SU-DHL-6 (cell line): ENCODE measurements around the gene GPR78.

Experiments used
- H2AFZ ChIP-seq: fragments of 200-600 bp; sonication (generic); 2 replicates; pipeline ENCODE4 v1.6.1; 2014; ENCODE audit warnings: low read depth, mild to moderate bottlenecking, moderate library complexity, mixed read lengths, antibody characterized with exemption, low read length; ENCODE audit not compliant: severe bottlenecking
- H3F3A ChIP-seq: fragments of 200-600 bp; shearing (Covaris generic); 2 replicates; pipeline ENCODE4 v1.6.0; 2016; ENCODE audit warnings: antibody characterized with exemption, mild to moderate bottlenecking; ENCODE audit not compliant: insufficient read depth
- H3K27ac ChIP-seq: fragments of 200-600 bp; sonication (generic); 2 replicates; pipeline ENCODE4 v1.5.1; 2016; ENCODE audit warnings: low read depth, mild to moderate bottlenecking, low read length, moderate library complexity, mixed read lengths
- H3K27me3 ChIP-seq: fragments of 200-600 bp; sonication (generic), shearing (Covaris generic); 2 replicates; pipeline ENCODE4 v1.6.0; 2014; ENCODE audit warnings: mild to moderate bottlenecking, low read length
- H3K36me3 ChIP-seq: fragments of 200-600 bp; sonication (generic); 2 replicates; pipeline ENCODE4 v1.6.1; 2014; ENCODE audit warnings: mild to moderate bottlenecking, low read length, mixed read lengths
- H3K4me2 ChIP-seq: fragments of 300-600, 200-600 bp; shearing (Covaris generic), sonication (generic); 2 replicates; pipeline ENCODE4 v1.6.0; 2014; ENCODE audit warnings: low read length, low read depth, mild to moderate bottlenecking; ENCODE audit not compliant: poor library complexity, severe bottlenecking
- H3K4me3 ChIP-seq: fragments of 200-600 bp; sonication (generic); 2 replicates; pipeline ENCODE4 v1.5.1; 2014; ENCODE audit warnings: antibody characterized with exemption, low read length, mild to moderate bottlenecking, mixed read lengths; ENCODE audit not compliant: insufficient read depth, poor library complexity, severe bottlenecking
- H3K79me2 ChIP-seq: fragments of 200-600 bp; sonication (generic); 2 replicates; pipeline ENCODE4 v1.6.1; 2014; ENCODE audit warnings: mild to moderate bottlenecking, low read length, moderate library complexity; ENCODE audit not compliant: insufficient read depth
- H3K9ac ChIP-seq: fragments of 200-600 bp; sonication (generic); 2 replicates; pipeline ENCODE4 v1.7.0; 2014; ENCODE audit warnings: mild to moderate bottlenecking, low read length
- H3K9me2 ChIP-seq: fragments of 200-600 bp; sonication (generic); replicated peaks from 2 replicates; pipeline ENCODE4 v1.6.1; 2014; ENCODE audit warnings: low read length; ENCODE audit not compliant: insufficient read depth
- H3K9me3 ChIP-seq: fragments of 200-600 bp; sonication (generic); 2 replicates; pipeline ENCODE4 v1.6.1; 2014; ENCODE audit warnings: low read length, mixed read lengths; ENCODE audit not compliant: insufficient read depth
- H4K20me1 ChIP-seq: fragments of 200-600 bp; sonication (generic); 2 replicates; pipeline ENCODE4 v1.6.1; 2014; ENCODE audit warnings: low read depth, mild to moderate bottlenecking, antibody characterized with exemption, low read length, moderate library complexity, mixed read lengths
- CTCF ChIP-seq: fragments of 200-600 bp; sonication (generic); IDR thresholded peaks from one replicate; pipeline ENCODE4 v1.5.1; 2017; ENCODE audit warnings: antibody characterized with exemption, mild to moderate bottlenecking, low read length, moderate library complexity; ENCODE audit not compliant: insufficient read depth, poor library complexity, severe bottlenecking
- EZH2phosphoT487 ChIP-seq: fragments of 200-600 bp; sonication (generic), shearing (Covaris generic); conservative IDR thresholded peaks from 2 replicates; pipeline ENCODE4 v1.6.1; 2018; ENCODE audit warnings: mild to moderate bottlenecking, antibody characterized with exemption, low read length, moderate library complexity, mixed read lengths

GPR78 gene

GRCh38 chr4:8591626-8592365, 11.6 kb downstream of the GPR78 start:
- Histone ChIP-seq H3K9ac (no peak overlapping the region), H4K20me1 (no peaks in the 10 kb centered on the region), H3F3A (no peaks in the 10 kb centered on the region), H3K4me3 (no peak overlapping the region), H3K9me2 (no peaks in the 10 kb centered on the region), H3K9me3 (no peaks in the 10 kb centered on the region), H3K27ac (no peak overlapping the region), H2AFZ (no peak overlapping the region), H3K4me2 (no peak overlapping the region), H3K27me3 (no peaks in the 10 kb centered on the region), H3K79me2 (no peaks in the 10 kb centered on the region), H3K36me3 (no peaks in the 10 kb centered on the region)
- no peak for TF ChIP-seq CTCF
- no peak for TF ChIP-seq EZH2phosphoT487

DNA sequence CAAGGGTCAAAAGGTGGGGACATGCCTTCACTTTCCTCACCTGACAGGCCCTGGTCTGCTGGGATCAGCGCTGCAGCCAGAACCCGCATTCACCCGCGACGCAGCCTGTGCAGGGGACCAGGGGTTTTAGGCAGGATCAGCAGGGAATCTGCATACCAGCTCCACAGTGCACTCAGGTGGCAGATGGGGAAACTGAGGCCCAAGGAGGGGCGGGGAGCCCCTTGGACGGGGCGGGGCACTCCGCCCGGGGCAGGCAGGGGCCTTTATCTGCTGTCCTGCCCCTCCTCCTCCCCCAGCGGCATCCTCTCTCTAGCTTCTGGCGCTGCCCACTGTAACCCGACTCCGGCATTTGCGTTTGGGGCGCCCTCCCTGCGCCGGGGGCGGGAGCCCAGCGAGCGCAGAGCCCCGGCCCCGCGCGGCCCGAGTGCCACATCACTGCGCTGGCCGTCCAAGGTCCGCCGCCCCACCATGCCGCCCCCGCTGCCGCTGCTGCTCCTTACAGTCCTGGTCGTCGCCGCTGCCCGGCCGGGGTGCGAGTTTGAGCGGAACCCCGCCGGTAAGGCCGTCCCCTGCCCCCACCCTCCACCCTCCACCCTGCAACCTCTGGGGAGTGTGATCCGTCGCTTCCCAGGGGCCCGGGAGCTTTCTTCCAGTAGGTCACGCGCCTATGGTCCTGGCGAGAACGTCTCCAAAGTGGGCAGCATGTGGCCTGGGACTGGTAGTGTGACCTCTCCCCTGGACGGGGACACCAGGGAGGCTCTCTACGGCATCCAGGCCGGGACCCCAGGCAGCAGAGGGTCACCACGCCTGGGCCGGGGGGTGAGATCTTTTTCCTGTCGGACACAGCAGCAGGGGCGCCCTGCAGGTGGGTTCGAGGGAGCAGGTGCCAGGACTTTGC, 12.4 kb downstream of the GPR78 start, which contains the start of gene CPZ:
Gene CPZ, plus strand, starts transcription at position 400 of the 898 bp plus-strand sequence. Its CDS starts 69 bp downstream, at position 469.
- TF ChIP-seq CTCF (no peak), EZH2phosphoT487 (no peak)
- Histone ChIP-seq H2AFZ (no peak within 1 kb of the TSS), H3K4me2 (no peak within 1 kb of the TSS), H4K20me1 (no peaks in the 10 kb centered on the region), H3K9ac (no peak within 1 kb of the TSS), H3K27me3 (no peaks in the 10 kb centered on the region), H3K27ac (no peak within 1 kb of the TSS), H3K36me3 (no peaks in the 10 kb centered on the region), H3K79me2 (no peaks in the 10 kb centered on the region), H3K9me2 (no peaks in the 10 kb centered on the region), H3F3A (no peaks in the 10 kb centered on the region), H3K4me3 (no peak within 1 kb of the TSS), H3K9me3 (no peaks in the 10 kb centered on the region)

DNA sequence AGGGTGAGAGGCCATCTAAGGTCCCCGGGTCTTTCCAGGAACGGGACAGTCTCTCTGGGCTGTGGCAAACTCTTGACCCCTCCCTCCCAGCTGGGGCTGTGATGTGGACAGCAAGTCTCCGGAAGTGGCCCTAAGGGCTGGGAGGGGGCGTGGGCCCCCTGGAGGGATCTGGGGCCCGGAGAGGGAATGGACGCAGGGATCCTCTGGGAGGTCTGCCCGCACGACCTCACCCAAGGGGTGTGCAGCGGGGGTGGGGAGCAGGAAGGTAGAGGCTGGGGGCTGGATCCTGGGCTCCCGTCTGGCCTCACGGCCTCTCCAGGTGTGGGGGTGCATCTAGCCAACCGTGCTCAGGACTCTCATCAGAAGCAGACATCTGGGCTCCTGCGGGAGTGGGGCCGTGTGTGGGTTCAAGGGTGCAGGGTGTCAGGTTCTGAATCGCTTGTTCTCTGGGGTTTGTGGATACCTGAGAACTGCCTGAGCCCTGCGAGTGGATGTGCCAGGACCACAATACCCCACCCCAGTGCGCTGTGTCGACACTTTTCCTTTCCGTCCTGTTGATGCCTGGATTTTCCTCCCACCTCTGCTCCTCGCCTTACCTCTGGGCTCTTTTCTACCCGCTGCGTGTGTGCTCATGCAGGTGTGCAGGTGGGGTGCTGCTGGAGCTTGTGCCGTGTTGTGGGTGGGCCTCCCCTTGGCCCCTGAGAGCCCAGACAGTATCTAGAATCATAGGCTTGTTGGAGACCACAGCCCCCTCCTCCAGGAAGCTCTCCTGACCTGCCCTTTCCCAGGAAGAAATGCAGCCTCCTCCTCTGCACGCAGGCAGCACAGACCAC, 13.3 kb downstream of the GPR78 start:
- H3K9me2 ChIP-seq: no peaks in the 10 kb centered on the region
- no peaks in the 10 kb centered on the region for H3K27me3 ChIP-seq
- no peak overlapping the region for H3K27ac ChIP-seq
- H2AFZ ChIP-seq: no peak overlapping the region
- H3K4me2 ChIP-seq: no peak overlapping the region
- H3K4me3 ChIP-seq: no peak overlapping the region
- no peaks in the 10 kb centered on the region for H4K20me1 ChIP-seq
- no peaks in the 10 kb centered on the region for H3K9me3 ChIP-seq
- no peaks in the 10 kb centered on the region for H3K79me2 ChIP-seq
- no peaks in the 10 kb centered on the region for H3K36me3 ChIP-seq
- no peak overlapping the region for H3K9ac ChIP-seq
- no peak for TF ChIP-seq EZH2phosphoT487
- H3F3A ChIP-seq: no peaks in the 10 kb centered on the region
